B cell (primary cell): ENCODE data around the gene SEC14L5.

Source experiments
- CTCF ChIP-seq: fragments of 200-600 bp; IDR thresholded peaks from one replicate; pipeline ENCODE4 v1.8.0; 2022; ENCODE audit warnings: antibody characterized with exemption, mild to moderate bottlenecking
- EZH2 ChIP-seq: IDR thresholded peaks from 2 replicates; pipeline ENCODE4 v1.6.1; 2012; ENCODE audit warnings: borderline replicate concordance, low read depth, mild to moderate bottlenecking, moderate library complexity, low read length; ENCODE audit not compliant: insufficient read depth, poor library complexity, severe bottlenecking

DNA sequence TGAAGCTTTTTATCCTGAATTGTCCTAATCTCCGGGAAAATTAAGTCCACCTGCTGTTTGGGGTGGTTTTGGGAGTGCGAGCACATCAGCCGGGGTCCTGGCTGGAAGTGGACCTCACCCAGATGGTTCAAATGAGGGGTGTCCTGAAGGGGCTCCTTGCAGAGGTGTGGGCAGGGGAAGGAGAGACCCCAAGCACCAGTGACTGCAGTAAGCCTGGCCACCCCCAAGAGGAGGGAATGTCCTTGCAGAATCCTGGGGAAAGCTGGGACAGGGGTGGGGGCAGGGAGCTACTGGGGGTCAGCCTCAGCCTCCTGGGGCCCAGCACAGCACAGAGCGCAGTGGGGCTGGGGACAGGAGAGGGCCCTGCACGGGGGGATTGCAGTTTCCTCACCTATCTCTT, 46.2 kb downstream of the SEC14L5 start:
- TF ChIP-seq CTCF (no peak), EZH2 (no peak)
